HEK293 (cell line): Measurements from ENCODE around the gene COL13A1.

Source experiments
- CTCF ChIP-seq: fragments of 450-650 bp; formaldehyde crosslinking; IDR thresholded peaks from 2 replicates; pipeline ENCODE4 v1.5.1; 2016; ENCODE audit warnings: missing biosample characterization, missing genetic modification characterization
- ELK4 ChIP-seq: IDR thresholded peaks from 2 replicates; pipeline ENCODE4 v1.6.1; 2011; ENCODE audit warnings: mild to moderate bottlenecking, low read depth, low read length, borderline replicate concordance
- KLF7 ChIP-seq: fragments of 450-650 bp; formaldehyde crosslinking; IDR thresholded peaks from 2 replicates; pipeline ENCODE4 v1.5.1; 2016; ENCODE audit warnings: missing biosample characterization, missing genetic modification characterization, borderline replicate concordance
- REST ChIP-seq: fragments of 450-650 bp; formaldehyde crosslinking; IDR thresholded peaks from 2 replicates; pipeline ENCODE4 v1.5.1; 2016; ENCODE audit warnings: missing biosample characterization, missing genetic modification characterization
- ZBTB1 ChIP-seq: fragments of 450-650 bp; formaldehyde crosslinking; IDR thresholded peaks from 2 replicates; pipeline ENCODE4 v1.5.1; 2016; ENCODE audit warnings: missing biosample characterization, missing genetic modification characterization
- ZBTB17 ChIP-seq: fragments of 450-650 bp; formaldehyde crosslinking; IDR thresholded peaks from 2 replicates; pipeline ENCODE4 v1.5.1; 2016; ENCODE audit warnings: missing biosample characterization, missing genetic modification characterization
- ZBTB8A ChIP-seq: fragments of 450-650 bp; formaldehyde crosslinking; IDR thresholded peaks from 2 replicates; pipeline ENCODE4 v1.5.1; 2016; ENCODE audit warnings: missing biosample characterization, missing genetic modification characterization
- ZFP3 ChIP-seq: fragments of 450-650 bp; formaldehyde crosslinking; IDR thresholded peaks from 2 replicates; pipeline ENCODE4 v1.5.1; 2016; ENCODE audit warnings: low read depth, missing biosample characterization, missing genetic modification characterization
- ZNF292 ChIP-seq: fragments of 450-650 bp; formaldehyde crosslinking; IDR thresholded peaks from 2 replicates; pipeline ENCODE4 v1.5.1; 2016; ENCODE audit warnings: low read depth, missing biosample characterization, missing genetic modification characterization, borderline replicate concordance
- ZNF555 ChIP-seq: fragments of 450-650 bp; formaldehyde crosslinking; conservative IDR thresholded peaks from 2 replicates; pipeline ENCODE4 v1.5.1; 2017; ENCODE audit warnings: missing biosample characterization, mild to moderate bottlenecking, missing genetic modification characterization, inconsistent platforms
- ZNF623 ChIP-seq: fragments of 450-650 bp; formaldehyde crosslinking; IDR thresholded peaks from 2 replicates; pipeline ENCODE4 v1.5.1; 2016; ENCODE audit warnings: missing biosample characterization, missing genetic modification characterization
- ZNF777 ChIP-seq: fragments of 450-650 bp; formaldehyde crosslinking; IDR thresholded peaks from 2 replicates; pipeline ENCODE4 v1.5.1; 2017; ENCODE audit warnings: missing biosample characterization, missing genetic modification characterization, borderline replicate concordance
- TF ChIP-seq, protein P1 (sequence below): fragments of 450-650 bp; formaldehyde crosslinking; IDR thresholded peaks from 2 replicates; pipeline ENCODE4 v1.5.0; 2017; ENCODE audit warnings: missing biosample characterization, missing genetic modification characterization, borderline replicate concordance

GRCh38 chr10:69772933-69773704, 28.6 kb upstream of the COL13A1 start:
- TF ChIP-seq CTCF (tag by site-specific recombination) (no peak), ELK4 (no peak), ZNF623 (tag by site-specific recombination) (no peak), ZBTB8A (tag by site-specific recombination) (no peak), ZBTB17 (no peak), ZBTB1 (tag by site-specific recombination) (no peak), ZNF555 (tag by site-specific recombination) (no peak), ZFP3 (tag by site-specific recombination) (no peak), KLF7 (no peak), ZNF777 (tag by site-specific recombination) (no peak), REST (tag by site-specific recombination) (no peak), ZNF292 (tag by site-specific recombination) (no peak)
- TF ChIP-seq, protein P1, sequence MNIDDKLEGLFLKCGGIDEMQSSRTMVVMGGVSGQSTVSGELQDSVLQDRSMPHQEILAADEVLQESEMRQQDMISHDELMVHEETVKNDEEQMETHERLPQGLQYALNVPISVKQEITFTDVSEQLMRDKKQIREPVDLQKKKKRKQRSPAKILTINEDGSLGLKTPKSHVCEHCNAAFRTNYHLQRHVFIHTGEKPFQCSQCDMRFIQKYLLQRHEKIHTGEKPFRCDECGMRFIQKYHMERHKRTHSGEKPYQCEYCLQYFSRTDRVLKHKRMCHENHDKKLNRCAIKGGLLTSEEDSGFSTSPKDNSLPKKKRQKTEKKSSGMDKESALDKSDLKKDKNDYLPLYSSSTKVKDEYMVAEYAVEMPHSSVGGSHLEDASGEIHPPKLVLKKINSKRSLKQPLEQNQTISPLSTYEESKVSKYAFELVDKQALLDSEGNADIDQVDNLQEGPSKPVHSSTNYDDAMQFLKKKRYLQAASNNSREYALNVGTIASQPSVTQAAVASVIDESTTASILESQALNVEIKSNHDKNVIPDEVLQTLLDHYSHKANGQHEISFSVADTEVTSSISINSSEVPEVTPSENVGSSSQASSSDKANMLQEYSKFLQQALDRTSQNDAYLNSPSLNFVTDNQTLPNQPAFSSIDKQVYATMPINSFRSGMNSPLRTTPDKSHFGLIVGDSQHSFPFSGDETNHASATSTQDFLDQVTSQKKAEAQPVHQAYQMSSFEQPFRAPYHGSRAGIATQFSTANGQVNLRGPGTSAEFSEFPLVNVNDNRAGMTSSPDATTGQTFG, result no peak
